ENCODE results near the gene KCNMA1.

Gene KCNMA1

GRCh38 chr10:77074104-77074624 lies 563.4 kb downstream of the KCNMA1 start:
- no peak for DNase-seq (ENCODE audit: low read depth)

GRCh38 chr10:77073663-77073960 lies 564.0 kb downstream of the KCNMA1 start:
- DNase-seq (ENCODE audit: low read depth): no peak

DNA sequence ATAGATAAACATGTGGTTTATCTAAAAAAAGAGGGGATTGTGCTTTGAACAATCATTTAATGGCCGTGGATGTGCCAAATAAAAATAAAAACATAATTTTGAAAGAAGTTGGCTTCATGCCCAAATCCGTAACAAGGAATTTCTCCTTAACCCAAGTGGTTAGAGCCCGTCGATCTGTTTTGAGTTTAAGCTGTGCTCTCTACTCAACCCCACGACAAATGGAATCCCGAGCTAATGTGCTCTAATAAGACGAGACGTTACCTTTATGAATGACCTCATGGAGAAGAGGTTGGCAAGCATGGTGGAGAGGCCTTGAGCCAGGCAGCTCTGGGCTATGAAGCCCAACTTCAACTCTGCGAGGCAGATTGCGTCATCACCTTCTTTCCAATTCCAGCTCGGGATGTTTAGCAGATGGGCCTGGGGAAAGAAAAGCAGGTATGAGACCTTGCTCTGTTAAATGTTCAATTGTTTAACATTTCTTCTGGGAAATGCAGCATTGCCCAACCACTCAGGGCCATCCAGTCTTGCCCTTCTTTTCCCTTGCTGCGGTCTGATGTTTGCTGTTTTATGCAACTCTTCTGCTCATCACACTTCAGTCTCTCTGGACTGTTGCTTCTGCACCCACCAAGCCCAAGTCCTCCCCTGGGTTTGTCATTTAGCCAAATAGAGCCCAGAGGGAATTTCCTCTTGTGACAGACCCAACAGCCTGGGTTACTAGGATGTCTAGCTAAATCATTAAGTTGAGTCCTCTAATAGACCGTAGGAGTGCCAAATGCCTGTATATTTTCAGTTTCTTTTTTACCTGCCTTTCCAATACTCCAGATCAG lies 564.6 kb downstream of the KCNMA1 start:
- no peak for DNase-seq (ENCODE audit: low read depth)

DNA sequence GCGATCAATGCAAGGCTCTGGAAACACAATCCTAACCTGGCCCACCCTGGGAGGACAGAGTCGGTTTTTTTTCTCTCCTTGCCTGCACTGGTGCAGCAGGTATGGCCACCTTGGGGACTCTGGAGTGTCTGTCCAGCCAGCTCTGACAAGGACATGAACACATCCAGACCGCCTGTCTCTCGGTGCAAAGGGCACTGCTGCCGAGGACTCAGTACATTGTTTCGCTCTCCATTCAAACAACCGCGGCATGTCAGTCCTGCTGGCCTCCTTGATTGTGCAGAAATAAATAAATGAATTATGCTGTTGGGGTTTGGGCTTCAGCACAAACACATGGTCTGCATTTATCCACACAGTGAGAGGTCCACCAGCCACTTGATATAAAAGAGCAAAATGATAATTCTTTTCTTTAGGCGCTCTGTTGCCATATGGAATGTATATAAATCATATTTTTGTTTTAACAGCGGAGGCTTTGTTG lies 565.2 kb downstream of the KCNMA1 start:
- DNase-seq (ENCODE audit: low read depth): no peak

DNA sequence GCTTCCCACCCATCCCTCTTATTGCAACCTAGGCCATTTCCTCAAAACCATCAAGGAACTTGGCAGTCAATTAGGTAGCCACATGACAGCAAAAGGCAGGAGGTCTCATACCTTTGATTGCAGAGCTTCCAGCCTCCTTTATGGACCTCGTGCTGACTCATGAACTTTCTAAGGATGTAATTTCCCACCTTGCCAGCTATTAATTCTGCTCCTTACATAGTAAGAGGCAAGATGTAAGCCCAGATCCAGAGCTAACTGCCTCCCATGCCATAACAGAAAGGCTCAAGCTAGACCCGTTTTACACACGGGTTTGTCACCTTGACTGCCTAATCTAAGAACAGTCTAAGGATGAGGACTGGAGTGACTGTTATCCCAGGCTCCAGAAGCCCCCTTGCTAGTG lies 565.7 kb downstream of the KCNMA1 start:
- DNase-seq (ENCODE audit: low read depth): no peak

GRCh38 chr10:77071001-77071511 lies 566.6 kb downstream of the KCNMA1 start:
- DNase-seq (ENCODE audit: low read depth): no peak

DNA sequence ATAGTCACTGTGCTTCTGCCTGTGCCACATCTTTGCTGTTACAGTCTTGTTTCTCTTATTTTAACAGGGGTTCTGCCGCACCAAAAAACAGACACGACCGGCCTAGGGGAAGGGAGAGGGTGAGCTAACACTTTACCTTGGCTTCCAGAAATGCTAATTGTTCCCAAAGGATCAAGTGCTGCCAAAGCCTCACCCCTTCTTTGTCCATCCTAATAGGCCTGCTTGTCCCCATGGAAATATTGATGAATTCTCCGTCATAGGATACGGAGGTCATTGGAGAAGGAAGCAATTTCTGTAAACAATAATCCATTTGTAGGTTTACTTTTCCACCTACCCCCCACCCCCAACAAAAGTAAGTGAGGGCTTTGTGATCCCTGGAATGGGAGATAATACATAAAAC lies 567.3 kb downstream of the KCNMA1 start:
- DNase-seq (ENCODE audit: low read depth): no peak

DNA sequence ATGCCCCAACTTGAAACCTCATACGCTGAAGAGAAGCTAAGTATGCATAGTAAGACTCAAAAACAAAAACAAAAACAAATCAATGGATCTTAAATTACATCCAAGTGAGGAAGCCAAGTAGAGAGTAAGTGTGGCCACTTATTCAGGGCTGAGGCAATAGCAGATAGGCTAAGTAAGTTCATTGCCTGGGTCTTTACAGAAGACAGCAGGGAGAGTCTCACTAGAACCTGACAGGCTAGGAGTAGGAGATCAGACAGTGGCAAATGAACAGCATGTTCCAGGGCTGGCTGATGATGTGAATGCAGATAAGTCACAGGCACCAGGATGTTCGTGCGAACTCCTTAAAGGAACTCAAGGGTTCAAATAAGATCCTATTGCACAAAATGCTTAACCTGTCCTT lies 568.6 kb downstream of the KCNMA1 start:
- DNase-seq (ENCODE audit: low read depth): no peak

- no peak for DNase-seq (ENCODE audit: low read depth)
Measured at GRCh38 chr10:77068272-77068671, 569.3 kb downstream of the KCNMA1 start.

DNA sequence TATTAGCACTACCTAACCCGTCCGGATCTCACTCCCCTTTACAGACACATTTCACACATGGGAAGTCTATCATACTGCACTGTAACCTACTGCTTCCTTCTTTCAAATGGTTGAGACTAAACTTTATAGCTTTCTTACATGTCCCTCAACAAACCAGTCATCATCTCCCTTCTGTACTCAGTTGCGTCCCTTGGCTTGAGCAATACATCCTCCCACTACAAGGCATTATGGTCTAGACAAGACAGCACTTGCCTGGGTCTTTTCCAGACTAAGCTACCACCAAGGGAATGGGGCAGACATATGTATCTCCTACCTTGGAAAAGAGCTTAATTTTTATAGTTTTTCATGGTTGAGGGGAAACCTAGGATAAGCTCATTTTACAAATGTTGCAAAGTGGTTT lies 575.2 kb downstream of the KCNMA1 start:
- no peak for DNase-seq (ENCODE audit: low read depth)

GRCh38 chr10:77060913-77061312 lies 576.7 kb downstream of the KCNMA1 start:
- DNase-seq (ENCODE audit: low read depth): no peak

- no peak for DNase-seq (ENCODE audit: low read depth)
Measured at GRCh38 chr10:77056650-77057049, 581.0 kb downstream of the KCNMA1 start.

DNA sequence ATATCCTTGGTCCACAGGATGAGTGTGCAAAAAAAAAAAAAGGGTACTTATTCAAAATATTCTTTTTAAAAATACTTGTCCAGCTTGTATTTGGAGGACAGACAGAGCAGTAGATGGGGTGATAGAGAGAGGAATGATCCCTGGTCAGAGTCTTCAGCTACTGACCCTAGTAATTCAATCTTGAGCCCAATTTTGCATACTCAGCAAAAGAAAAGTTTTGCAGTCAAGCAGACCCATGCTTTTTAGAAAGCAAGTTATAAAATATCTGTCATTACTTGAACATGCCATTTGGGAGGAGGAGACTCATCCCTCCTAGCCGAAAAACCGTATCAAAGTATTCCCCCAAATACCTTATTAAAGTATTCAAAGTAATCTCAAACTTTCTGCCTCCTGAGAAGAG lies 585.0 kb downstream of the KCNMA1 start:
- no peak for DNase-seq (ENCODE audit: low read depth)

GRCh38 chr10:77051837-77052236 lies 585.8 kb downstream of the KCNMA1 start:
- DNase-seq (ENCODE audit: low read depth): no peak

- DNase-seq (ENCODE audit: low read depth): no peak
Measured at GRCh38 chr10:77049896-77050295, 587.7 kb downstream of the KCNMA1 start.

- no peak for DNase-seq (ENCODE audit: low read depth)
Measured at GRCh38 chr10:77049146-77049545, 588.5 kb downstream of the KCNMA1 start.

DNA sequence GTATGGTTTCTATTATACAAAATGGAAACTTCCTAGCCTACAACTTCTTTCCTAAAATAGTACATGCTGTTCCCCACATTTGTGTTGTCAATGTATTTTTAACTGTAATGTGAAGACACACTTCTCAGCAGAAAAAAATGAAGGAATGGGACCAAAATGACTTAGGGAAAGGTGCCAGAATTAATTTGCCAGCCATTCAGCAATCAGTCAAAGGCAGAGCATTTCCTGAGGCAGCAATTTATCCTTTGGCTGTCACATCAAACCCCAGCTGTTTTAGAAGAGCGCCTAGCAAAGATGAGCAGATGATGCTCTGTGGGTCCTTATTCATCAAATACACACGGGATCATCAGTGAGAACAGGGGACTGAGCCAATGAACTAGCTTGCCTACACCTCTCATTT lies 592.5 kb downstream of the KCNMA1 start:
- no peak for DNase-seq (ENCODE audit: low read depth)

DNA sequence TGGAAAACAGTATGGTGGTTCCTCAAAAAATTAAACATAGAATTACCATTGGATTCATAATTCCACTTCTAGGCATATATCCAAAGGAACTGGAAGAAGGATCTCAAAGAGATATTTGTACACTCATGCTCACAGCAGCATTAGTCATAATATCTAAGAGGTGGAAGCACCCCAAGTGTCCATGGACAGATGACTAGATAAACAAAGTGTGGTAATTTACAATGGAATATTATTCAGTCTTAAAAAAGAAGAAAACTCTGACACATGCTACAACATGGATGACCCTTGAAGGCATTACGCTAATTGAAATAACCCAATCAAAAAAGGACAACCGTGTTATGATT lies 594.2 kb downstream of the KCNMA1 start:
- DNase-seq (ENCODE audit: low read depth): no peak

DNA sequence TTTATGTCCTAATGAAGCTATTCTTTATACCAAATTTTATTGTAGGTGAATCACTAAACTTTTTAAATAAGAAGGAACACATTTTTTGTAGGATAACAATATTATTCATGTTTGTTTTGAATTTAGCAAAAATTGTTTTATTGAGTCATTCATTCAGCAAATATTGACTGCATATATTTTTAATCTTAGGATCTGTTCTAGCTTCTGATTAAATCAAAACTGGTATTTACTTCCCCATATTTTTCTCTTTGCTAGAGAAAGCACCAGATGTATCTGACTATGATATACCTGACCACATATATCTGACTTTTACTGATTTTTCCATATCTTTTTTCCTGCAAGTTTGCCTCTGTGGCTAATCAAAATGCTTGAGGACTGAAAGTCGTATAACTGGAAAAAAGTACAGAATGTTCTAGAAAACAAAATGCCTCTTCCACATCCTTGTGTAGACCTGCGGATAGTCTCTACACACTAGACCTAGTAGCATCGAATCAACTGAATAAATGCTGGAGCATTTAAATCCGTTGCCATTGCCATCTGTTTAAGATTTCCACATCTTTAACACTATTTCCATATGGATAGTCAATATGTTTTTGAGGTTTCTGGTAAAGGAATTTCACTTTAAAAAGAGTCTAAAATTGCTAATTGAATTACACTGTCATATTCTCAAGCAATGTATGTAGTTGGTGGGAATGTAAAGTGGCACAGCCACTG lies 594.7 kb downstream of the KCNMA1 start:
- no peak for DNase-seq (ENCODE audit: low read depth)

- DNase-seq (ENCODE audit: low read depth): no peak
Measured at GRCh38 chr10:77041636-77042258, 595.9 kb downstream of the KCNMA1 start.

GRCh38 chr10:77038407-77038806 lies 599.2 kb downstream of the KCNMA1 start:
- DNase-seq (ENCODE audit: low read depth): no peak

GRCh38 chr10:77037735-77038403 lies 599.7 kb downstream of the KCNMA1 start:
- no peak for DNase-seq (ENCODE audit: low read depth)

Measured in stimulated activated CD8-positive, alpha-beta memory T cell treated with anti-CD3 and anti-CD28 coated beads, Interleukin-4, amount 100 ng/mL, for 24 hours (primary cell).